MM.1S (cell line): ENCODE results near the gene ZFYVE28.

ENCODE experiments used
- DNase-seq: peaks from one replicate; pipeline ENCODE4 v3.0.0-alpha.2; 2015
- H2AFZ ChIP-seq: fragments of 300-600 bp; sonication (generic); 2 replicates; pipeline ENCODE4 v1.6.0; 2016; ENCODE audit warnings: antibody characterized with exemption, low read length
- H3F3A ChIP-seq: fragments of 300-600 bp; sonication (generic); 2 replicates; pipeline ENCODE4 v1.6.1; 2016; ENCODE audit warnings: mild to moderate bottlenecking, antibody characterized with exemption, low read length, moderate library complexity, mixed read lengths; ENCODE audit not compliant: insufficient read depth
- H3K27ac ChIP-seq: fragments of 300-600 bp; sonication (generic); 2 replicates; pipeline ENCODE4 v1.5.1; 2016; ENCODE audit warnings: mild to moderate bottlenecking, low read length
- H3K27me3 ChIP-seq: fragments of 300-600 bp; sonication (generic); replicated peaks from 2 replicates; pipeline ENCODE4 v1.6.0; 2016; ENCODE audit warnings: low read length; ENCODE audit not compliant: insufficient read depth
- H3K36me3 ChIP-seq: fragments of 300-600 bp; sonication (generic); replicated peaks from 2 replicates; pipeline ENCODE4 v1.6.1; 2016; ENCODE audit warnings: mild to moderate bottlenecking, low read length, mixed read lengths; ENCODE audit not compliant: insufficient read depth
- H3K4me1 ChIP-seq: fragments of 300-600 bp; sonication (generic); 2 replicates; pipeline ENCODE4 v1.6.1; 2016; ENCODE audit warnings: low read length, mixed read lengths
- H3K4me2 ChIP-seq: fragments of 300-600 bp; sonication (generic); 2 replicates; pipeline ENCODE4 v1.6.0; 2016; ENCODE audit warnings: low read depth, low read length
- H3K4me3 ChIP-seq: fragments of 300-600 bp; sonication (generic); 2 replicates; pipeline ENCODE4 v1.5.1; 2016; ENCODE audit warnings: low read length, mixed read lengths
- H3K79me2 ChIP-seq: fragments of 300-600 bp; sonication (generic); 2 replicates; pipeline ENCODE4 v1.6.1; 2016; ENCODE audit warnings: mixed run types, low read length, mixed read lengths
- H3K9ac ChIP-seq: fragments of 300-600 bp; sonication (generic); 2 replicates; pipeline ENCODE4 v1.6.1; 2016; ENCODE audit warnings: low read length, mixed read lengths
- H3K9me2 ChIP-seq: fragments of 300-600 bp; sonication (generic); replicated peaks from 2 replicates; pipeline ENCODE4 v1.6.1; 2016; ENCODE audit warnings: mild to moderate bottlenecking, low read length, mixed read lengths; ENCODE audit not compliant: insufficient read depth
- H3K9me3 ChIP-seq: fragments of 300-600 bp; sonication (generic); replicated peaks from 2 replicates; pipeline ENCODE4 v1.6.1; 2016; ENCODE audit warnings: mild to moderate bottlenecking, low read length, mixed read lengths; ENCODE audit not compliant: insufficient read depth
- H4K20me1 ChIP-seq: fragments of 300-600 bp; sonication (generic); 2 replicates; pipeline ENCODE4 v1.6.1; 2016; ENCODE audit warnings: mild to moderate bottlenecking, low read length, moderate library complexity, mixed read lengths; ENCODE audit not compliant: insufficient read depth
- CTCF ChIP-seq: fragments of 300-600 bp; sonication (generic); IDR thresholded peaks from 2 replicates; pipeline ENCODE4 v1.5.1; 2016; ENCODE audit warnings: antibody characterized with exemption, low read length, mixed read lengths
- EZH2 ChIP-seq: fragments of 300-600 bp; sonication (generic); optimal IDR thresholded peaks from 2 replicates; pipeline ENCODE3; 2017; ENCODE audit warnings: low read depth, mild to moderate bottlenecking, antibody characterized with exemption, low read length, mixed read lengths
- EZH2phosphoT487 ChIP-seq: fragments of 300-600 bp; sonication (generic); IDR thresholded peaks from 2 replicates; pipeline ENCODE4 v1.6.1; 2018; ENCODE audit warnings: antibody characterized with exemption, low read length

The ZFYVE28 gene

GRCh38 chr4:2387829-2388228 lies 30.6 kb downstream of the ZFYVE28 start:
- H3K4me3 ChIP-seq = no peak overlapping the region
- TF ChIP-seq EZH2 = no peak
- TF ChIP-seq EZH2phosphoT487 = no peak
- TF ChIP-seq CTCF = no peak
- H3K36me3 ChIP-seq = no peaks in the 10 kb centered on the region
- H3K27me3 ChIP-seq = no peaks in the 10 kb centered on the region
- no peak overlapping the region for H3K27ac ChIP-seq
- no peaks in the 10 kb centered on the region for H3K9me3 ChIP-seq
- no peaks in the 10 kb centered on the region for H4K20me1 ChIP-seq
- H3F3A ChIP-seq = no peaks in the 10 kb centered on the region
- no peak overlapping the region for H3K9ac ChIP-seq
- no peaks in the 10 kb centered on the region for H3K9me2 ChIP-seq
- DNase-seq = no peak
- H2AFZ ChIP-seq = no peak overlapping the region
- no peaks in the 10 kb centered on the region for H3K4me1 ChIP-seq
- H3K4me2 ChIP-seq = no peak overlapping the region
- H3K79me2 ChIP-seq = 0 out of 2 replicates have a peak, but pooled peaks cover 3% of the 10 kb centered on the region

GRCh38 chr4:2387218-2387617 lies 31.2 kb downstream of the ZFYVE28 start:
- Histone ChIP-seq H4K20me1 (no peaks in the 10 kb centered on the region), H3K4me1 (no peaks in the 10 kb centered on the region), H3K4me2 (no peak overlapping the region), H3K9me2 (no peaks in the 10 kb centered on the region), H3K9ac (no peak overlapping the region), H3K27ac (no peak overlapping the region), H3K9me3 (no peaks in the 10 kb centered on the region), H2AFZ (no peak overlapping the region), H3K27me3 (no peaks in the 10 kb centered on the region), H3F3A (no peaks in the 10 kb centered on the region), H3K79me2 (0 out of 2 replicates have a peak, but pooled peaks cover 3% of the 10 kb centered on the region), H3K4me3 (no peak overlapping the region), H3K36me3 (no peaks in the 10 kb centered on the region)
- no peak for DNase-seq
- TF ChIP-seq EZH2phosphoT487 = no peak
- no peak for TF ChIP-seq CTCF
- TF ChIP-seq EZH2 = no peak

- Histone ChIP-seq H4K20me1 (no peaks in the 10 kb centered on the region), H3K79me2 (0 out of 2 replicates have a peak, but pooled peaks cover 3% of the 10 kb centered on the region), H3K4me2 (no peak overlapping the region), H2AFZ (no peak overlapping the region), H3F3A (no peaks in the 10 kb centered on the region), H3K9me2 (no peaks in the 10 kb centered on the region), H3K4me3 (no peak overlapping the region), H3K9me3 (no peaks in the 10 kb centered on the region), H3K4me1 (no peaks in the 10 kb centered on the region), H3K27ac (no peak overlapping the region), H3K27me3 (no peaks in the 10 kb centered on the region), H3K36me3 (no peaks in the 10 kb centered on the region), H3K9ac (no peak overlapping the region)
- DNase-seq = no peak
- TF ChIP-seq CTCF (no peak), EZH2phosphoT487 (no peak), EZH2 (no peak)
These were observed 31.7 kb downstream of the ZFYVE28 start for GRCh38 chr4:2386717-2387116.
